Embryonic facial prominence (tissue), 1 donor: ENCODE results near the gene LZTR1.
"Not testable (repeated sequence)": the region's sequence is repeated elsewhere in the genome, so short reads cannot be mapped to it uniquely, and the experiment has no call there.

Experiments
- DNase-seq: peaks from one replicate; pipeline ENCODE4 v3.0.0-alpha.2; 2016; ENCODE audit errors: extremely low spot score

Gene LZTR1

GRCh38 chr22:20996598-20997535 lies 14.8 kb downstream of the LZTR1 start:
- DNase-seq, result no peak

- no peak for DNase-seq
Measured at GRCh38 chr22:20997536-20998257, 15.6 kb downstream of the LZTR1 start.

GRCh38 chr22:20998411-20999336 lies 16.6 kb downstream of the LZTR1 start:
- DNase-seq, result no peak

- no peak for DNase-seq
Measured at GRCh38 chr22:20999350-21000206, 17.5 kb downstream of the LZTR1 start.

- DNase-seq, result no peak
Measured at GRCh38 chr22:21000207-21000986, 18.3 kb downstream of the LZTR1 start.

- DNase-seq, result no peak
Measured at GRCh38 chr22:21000987-21001600, 19.0 kb downstream of the LZTR1 start.

- DNase-seq, result peak; percentile 93
Measured at GRCh38 chr22:21001601-21002325, 19.7 kb downstream of the LZTR1 start, which contains the start of gene THAP7. TSS of gene THAP7 (minus strand) at chr22:21002118. CDS start at chr22:21001911, 207 bp downstream.

GRCh38 chr22:21003782-21004181 lies 21.7 kb downstream of the LZTR1 start:
- DNase-seq, result no peak

GRCh38 chr22:21009208-21009607 lies 27.1 kb downstream of the LZTR1 start:
- not testable (repeated sequence) for DNase-seq

GRCh38 chr22:21009638-21010425 lies 27.7 kb downstream of the LZTR1 start:
- peak; percentile 46 for DNase-seq

- no peak for DNase-seq
Measured at GRCh38 chr22:21010426-21011113, 28.5 kb downstream of the LZTR1 start.

GRCh38 chr22:21012446-21013407 lies 30.6 kb downstream of the LZTR1 start:
- DNase-seq, result no peak

GRCh38 chr22:21013657-21014201 lies 31.6 kb downstream of the LZTR1 start:
- DNase-seq, result no peak

GRCh38 chr22:21014202-21014725 lies 32.2 kb downstream of the LZTR1 start:
- DNase-seq, result no peak

GRCh38 chr22:21014726-21015465 lies 32.8 kb downstream of the LZTR1 start, which contains the start of gene P2RX6:
TSS of gene P2RX6 (plus strand) at chr22:21015165. CDS start at chr22:21015175, 10 bp downstream.
- no peak for DNase-seq
